ENCODE measurements around the gene PTPRB.
"Not testable (repeated sequence)": the region's sequence is repeated elsewhere in the genome, so short reads cannot be mapped to it uniquely, and the experiment has no call there.

Gene PTPRB

GRCh38 chr12:70549340-70550179, 87.7 kb downstream of the PTPRB start:
- in situ Hi-C loops (cut with MboI; ENCODE audit: low sequenced_read_pairs) = no loop called here

- in situ Hi-C loops (cut with MboI; ENCODE audit: low sequenced_read_pairs) = no loop called here
These were observed 93.8 kb downstream of the PTPRB start for GRCh38 chr12:70543444-70543843.

GRCh38 chr12:70540996-70541395, 96.2 kb downstream of the PTPRB start:
- in situ Hi-C loops (cut with MboI; ENCODE audit: low sequenced_read_pairs) = no loop called here

DNA sequence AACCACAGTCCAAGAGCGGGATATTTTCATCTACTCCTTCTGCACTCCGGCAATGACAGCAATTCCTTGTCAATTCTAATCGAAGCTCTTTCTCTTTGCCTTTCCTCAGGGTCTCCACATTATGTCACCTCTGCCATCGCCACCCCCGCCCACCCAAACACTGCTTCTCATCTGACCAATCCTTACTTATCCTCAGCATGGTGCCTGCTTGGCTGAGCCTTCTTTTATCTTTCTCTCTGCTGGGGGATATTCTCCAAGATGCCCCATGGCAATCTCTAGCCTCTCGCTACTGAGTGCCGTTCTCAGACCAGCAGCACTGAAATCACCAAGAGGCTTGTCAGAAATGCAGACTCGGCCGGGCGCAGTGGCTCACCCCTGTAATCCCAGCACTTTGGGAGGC, 100.6 kb downstream of the PTPRB start:
- in situ Hi-C loops (cut with MboI; ENCODE audit: low sequenced_read_pairs) = no loop called here

DNA sequence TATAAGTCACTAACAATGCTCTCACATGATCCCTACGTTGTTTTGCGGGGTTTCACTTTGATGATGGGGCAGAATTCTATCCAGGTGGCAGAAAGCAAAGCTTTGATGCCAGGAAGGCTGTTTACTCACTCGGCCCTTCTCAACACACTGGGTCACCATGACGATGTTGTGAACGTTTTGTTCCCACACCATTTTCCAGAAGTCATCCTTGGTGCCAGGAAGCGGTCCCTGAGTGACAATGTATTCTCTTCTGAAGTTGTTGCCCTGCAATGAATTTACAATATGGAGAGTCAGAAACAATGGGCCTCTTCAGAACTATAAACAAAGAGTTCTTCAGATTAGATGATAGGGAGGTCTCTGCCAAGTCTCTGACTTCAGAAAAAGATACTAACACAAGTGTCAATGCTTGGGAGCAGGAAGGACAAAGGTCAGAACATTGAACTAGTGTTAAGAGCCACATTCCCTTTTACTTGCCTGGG, 101.3 kb downstream of the PTPRB start:
- in situ Hi-C loops (cut with MboI; ENCODE audit: low sequenced_read_pairs) = no loop called here

DNA sequence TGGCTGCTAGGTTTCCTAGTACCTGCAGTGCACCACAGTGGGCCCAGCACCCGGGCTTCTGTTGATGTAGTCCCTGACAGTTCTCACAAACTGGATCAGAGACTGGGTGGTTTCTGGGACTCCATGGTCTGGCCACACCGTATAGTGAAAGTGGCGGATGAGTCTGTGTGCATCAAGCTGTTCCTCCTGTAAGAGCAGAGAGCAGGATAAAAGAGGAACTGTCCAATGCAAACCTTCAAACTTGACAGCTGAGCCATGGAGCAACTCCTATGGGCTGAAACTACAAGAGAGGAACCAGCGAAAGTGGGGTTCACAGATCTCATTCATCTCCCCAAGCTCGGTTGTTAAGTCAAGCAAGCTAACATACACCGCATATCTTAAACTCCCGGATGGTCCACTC, 102.8 kb downstream of the PTPRB start:
- in situ Hi-C loops (cut with MboI; ENCODE audit: low sequenced_read_pairs) = no loop called here

DNA sequence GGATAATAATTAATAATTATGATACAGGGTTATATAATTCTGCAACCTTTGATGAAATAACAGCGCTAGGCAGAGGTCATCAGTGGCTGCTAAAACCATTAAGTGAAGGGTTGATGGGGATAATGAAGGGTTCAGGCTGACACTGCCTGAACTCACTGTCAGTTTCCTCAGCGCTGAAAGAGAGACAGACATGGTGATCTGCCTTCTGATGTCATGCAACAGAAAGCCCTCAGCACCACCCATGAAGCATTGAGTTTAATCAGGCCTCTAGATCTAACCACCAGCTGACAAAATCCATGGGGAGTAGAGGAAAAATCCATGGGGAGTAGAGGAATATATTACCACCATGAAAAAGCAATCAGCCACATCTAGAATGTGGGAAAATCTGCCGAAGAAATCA, 107.6 kb downstream of the PTPRB start:
- in situ Hi-C loops (cut with MboI; ENCODE audit: low sequenced_read_pairs) = no loop called here

GRCh38 chr12:70520847-70521246, 116.4 kb downstream of the PTPRB start:
- in situ Hi-C loops (cut with MboI; ENCODE audit: low sequenced_read_pairs) = no loop called here

DNA sequence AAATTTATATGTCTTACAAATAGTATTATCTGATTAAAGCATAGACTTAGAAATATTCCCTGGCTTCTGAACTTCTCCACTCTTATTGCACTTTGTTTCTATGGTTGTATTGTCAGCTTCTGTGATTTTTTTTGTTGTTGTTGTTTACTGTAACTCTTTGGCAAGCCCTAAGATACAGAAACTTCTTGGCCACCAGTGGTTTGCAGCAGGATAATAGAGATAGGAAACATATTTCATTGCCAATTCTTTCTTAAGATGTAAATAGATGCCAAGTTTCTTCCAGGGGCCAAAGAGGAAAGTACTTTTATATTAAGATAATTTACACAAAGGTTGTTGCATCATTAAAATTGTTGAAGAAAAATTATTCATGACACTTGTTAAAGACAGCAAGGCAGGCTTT, 123.8 kb downstream of the PTPRB start:
- in situ Hi-C loops (cut with MboI; ENCODE audit: low sequenced_read_pairs) = no loop called here

- in situ Hi-C loops (cut with MboI; ENCODE audit: low sequenced_read_pairs) = no loop called here
These were observed 129.1 kb downstream of the PTPRB start for GRCh38 chr12:70508178-70508577.

DNA sequence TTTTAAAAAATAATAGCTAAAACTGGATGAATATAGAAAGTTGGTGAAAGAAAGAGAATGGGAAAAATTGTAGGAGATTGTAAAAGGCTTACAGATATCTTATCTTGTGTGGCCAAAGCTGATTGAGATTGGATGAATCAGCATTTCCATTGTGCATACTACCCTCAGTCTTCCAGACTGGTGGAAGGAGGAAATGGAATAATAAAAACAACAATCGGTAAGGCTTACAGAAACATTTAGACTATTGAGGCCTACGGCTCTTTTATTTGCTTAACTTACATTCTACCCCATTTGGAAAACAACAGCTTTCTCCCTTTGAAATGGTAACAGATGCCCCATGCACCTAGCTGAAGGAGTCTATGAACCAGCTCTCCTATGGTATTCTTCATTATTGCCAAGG, 129.8 kb downstream of the PTPRB start:
- in situ Hi-C loops (cut with MboI; ENCODE audit: low sequenced_read_pairs) = no loop called here

DNA sequence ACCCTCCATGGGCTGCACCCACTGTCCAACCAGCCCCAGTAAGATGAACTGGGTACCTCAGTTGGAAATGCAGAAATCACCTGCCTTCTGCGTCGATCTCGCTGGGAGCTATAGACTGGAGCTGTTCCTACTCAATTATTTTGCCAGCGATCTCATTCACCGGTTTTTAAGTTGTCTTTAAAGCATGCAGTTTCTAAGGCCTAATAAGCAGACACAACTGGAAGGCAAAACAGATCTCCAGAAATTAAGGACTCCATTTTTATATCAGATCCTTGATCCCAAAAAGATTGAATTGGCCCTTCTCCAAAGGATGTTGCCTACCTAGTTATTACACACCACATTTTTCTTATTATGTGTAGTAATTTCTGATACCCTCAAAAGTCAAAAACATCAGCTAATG, 139.7 kb downstream of the PTPRB start:
- in situ Hi-C loops (cut with MboI; ENCODE audit: low sequenced_read_pairs) = no loop called here

DNA sequence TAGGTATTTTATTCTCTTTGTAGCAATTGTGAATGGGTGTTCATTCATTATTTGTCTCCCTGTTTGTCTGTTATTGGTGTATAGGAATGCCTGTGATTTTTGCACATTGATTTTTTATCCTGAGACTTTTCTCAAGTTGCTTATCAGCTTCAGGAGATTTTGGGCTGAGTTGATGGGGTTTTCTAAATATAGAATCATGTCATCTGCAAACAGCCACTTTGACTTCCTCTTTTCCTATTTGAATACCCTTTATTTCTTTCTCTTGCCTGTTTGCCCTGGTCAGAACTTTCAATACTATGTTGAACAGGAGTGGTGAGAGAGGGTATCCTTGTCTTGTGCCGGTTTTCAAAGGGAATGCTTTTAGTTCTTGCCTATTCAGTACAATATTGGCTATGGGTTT, 144.3 kb downstream of the PTPRB start:
- in situ Hi-C loops (cut with MboI; ENCODE audit: low sequenced_read_pairs) = not testable (repeated sequence)

DNA sequence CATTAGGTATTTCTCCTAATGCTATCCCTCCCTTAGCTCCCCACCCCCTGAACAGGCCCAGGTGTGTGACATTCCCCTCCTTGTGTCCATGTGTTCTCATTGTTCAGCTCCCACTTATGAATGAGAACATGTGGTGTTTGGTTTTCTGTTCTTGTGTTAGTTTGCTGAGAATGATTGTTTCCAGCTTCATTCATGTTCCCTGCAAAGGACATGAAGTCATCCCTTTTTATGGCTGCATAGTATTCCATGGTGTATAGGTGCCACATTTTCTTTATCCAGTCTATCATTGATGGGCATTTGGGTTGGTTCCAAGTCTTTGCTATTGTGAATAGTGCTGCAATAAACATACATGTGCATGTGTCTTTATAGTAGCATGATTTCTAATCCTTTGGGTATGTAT, 146.3 kb downstream of the PTPRB start:
- in situ Hi-C loops (cut with MboI; ENCODE audit: low sequenced_read_pairs) = not testable (repeated sequence)

GRCh38 chr12:70487440-70487839, 149.8 kb downstream of the PTPRB start:
- in situ Hi-C loops (cut with MboI; ENCODE audit: low sequenced_read_pairs) = no loop called here

GRCh38 chr12:70486588-70486987, 150.6 kb downstream of the PTPRB start:
- in situ Hi-C loops (cut with MboI; ENCODE audit: low sequenced_read_pairs) = no loop called here

- in situ Hi-C loops (cut with MboI; ENCODE audit: low sequenced_read_pairs) = no loop called here
These were observed 151.5 kb downstream of the PTPRB start for GRCh38 chr12:70485704-70486103.

DNA sequence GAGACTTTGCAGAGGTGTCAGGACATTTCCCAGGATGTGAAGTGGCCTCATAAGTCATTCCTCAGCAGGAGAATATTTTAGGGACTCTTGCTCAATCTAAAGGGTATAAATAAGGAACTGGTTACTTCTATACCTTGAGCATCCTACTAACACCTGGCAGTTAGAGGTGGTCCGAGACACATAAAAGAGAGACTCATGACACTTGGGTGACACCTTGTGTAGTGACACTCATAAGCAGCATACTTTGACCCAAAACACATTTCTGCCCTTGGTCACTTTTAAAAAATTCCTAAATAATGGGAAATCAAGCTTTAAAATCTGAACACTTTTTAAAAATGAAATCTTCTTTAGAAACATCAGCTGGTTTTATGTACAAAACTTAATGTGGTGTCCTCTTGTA, 152.8 kb downstream of the PTPRB start:
- in situ Hi-C loops (cut with MboI; ENCODE audit: low sequenced_read_pairs) = no loop called here

GRCh38 chr12:70482764-70483163, 154.5 kb downstream of the PTPRB start:
- in situ Hi-C loops (cut with MboI; ENCODE audit: low sequenced_read_pairs) = no loop called here

- in situ Hi-C loops (cut with MboI; ENCODE audit: low sequenced_read_pairs) = no loop called here
These were observed 167.9 kb downstream of the PTPRB start for GRCh38 chr12:70469221-70469820.

- in situ Hi-C loops (cut with MboI; ENCODE audit: low sequenced_read_pairs) = no loop called here
These were observed 168.5 kb downstream of the PTPRB start for GRCh38 chr12:70468741-70469140.

DNA sequence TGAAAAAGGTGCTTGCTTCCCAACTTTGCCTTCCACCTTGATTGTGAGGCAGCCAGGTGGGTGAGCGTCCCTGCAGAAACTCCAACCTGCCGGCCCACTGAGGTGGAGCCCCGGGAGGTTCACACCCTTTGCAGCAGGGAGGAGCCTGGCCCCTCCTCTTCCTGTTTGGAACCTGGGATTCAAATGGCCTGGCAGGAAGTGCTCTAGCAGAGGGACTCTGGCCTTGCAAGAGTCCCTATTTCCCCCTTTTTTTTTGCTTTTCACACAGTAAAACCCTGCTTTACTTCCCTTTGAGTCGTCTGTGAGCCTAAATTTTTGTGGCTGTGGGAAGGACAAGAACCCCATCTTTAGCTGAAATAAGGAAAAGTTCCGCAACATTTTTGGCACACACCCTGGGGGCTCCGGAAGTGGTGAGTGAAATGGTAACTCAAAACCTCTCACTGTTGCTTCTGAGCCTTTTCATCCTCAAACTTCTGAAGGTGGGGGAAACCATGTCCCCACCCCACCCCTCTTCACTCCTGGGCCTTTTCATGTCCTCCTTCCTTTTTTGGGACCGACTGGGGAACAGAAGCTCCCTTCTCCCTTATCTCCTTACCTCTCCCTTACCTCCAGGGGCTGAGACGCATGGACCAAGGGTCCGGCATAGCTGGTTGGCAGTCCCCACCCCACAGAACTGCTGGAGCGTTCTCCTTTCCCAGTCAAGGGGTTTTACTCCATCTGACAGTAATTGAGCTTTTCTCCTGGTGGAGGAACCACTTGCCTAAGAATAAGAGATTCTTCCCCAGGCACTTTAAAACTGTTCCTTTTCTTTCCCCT, 169.1 kb downstream of the PTPRB start:
- in situ Hi-C loops (cut with MboI; ENCODE audit: low sequenced_read_pairs) = no loop called here

All from HL-60/S4 (cell line).